Measurements from ENCODE around the gene SIVA1. TPM values are rescaled to one million over a fixed set of nuclear protein-coding genes. Genes with fewer than 3 reads are reported as not detected.

SIVA1 gene
- total and polyA plus RNA-seq, 4 donors: 67.4 to 115 (median 99.6) TPM

GRCh38 chr14:104715871-104716270 is 37.1 kb upstream of the SIVA1 start:
- no peak for DNase-seq (ENCODE audit: low spot score)
- Histone ChIP-seq H3K27me3 (ENCODE audit: control insufficient read depth in 4 of 4, insufficient read depth in 4 of 4, low read length in 3 of 4) (no peaks in the 10 kb centered on the region), H3K9ac (ENCODE audit: low read depth in 1 of 2, low read length in 2 of 2) (no peak overlapping the region)

DNA sequence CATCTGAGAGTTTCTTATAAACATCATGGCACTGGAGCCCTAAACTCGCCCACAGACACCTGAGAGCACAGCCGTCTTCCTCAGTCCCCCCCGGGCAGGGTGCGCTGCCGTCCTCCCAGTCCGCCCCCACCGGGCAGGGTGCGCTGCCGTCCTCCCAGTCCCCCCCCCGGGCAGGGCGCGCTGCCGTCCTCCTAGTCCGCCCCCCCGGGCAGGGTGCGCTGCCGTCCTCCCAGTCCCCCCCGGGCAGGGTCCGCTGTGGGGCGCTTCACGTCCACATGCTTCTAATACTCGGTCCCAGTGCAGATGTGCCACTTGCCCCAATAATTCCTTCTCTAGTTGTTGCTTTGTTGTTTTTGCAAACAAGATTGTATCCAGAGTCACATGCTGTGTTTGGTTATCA is 35.8 kb upstream of the SIVA1 start:
- no peak overlapping the region for H3K4me3 ChIP-seq (ENCODE audit: low read depth in 1 of 3, low read length in 3 of 3)
- H3K36me3 ChIP-seq (ENCODE audit: control insufficient read depth in 4 of 4, insufficient read depth in 3 of 4, low read depth in 1 of 4, low read length in 3 of 4): peaks cover 9 to 44% (median 23%) of the 10 kb centered on the region in 4 donors
- TF ChIP-seq YY1 (IDR thresholded peaks at IDR 0.05) (no peak), EGR1 (IDR thresholded peaks at IDR 0.05; ENCODE audit: low read depth in 2 of 2) (no peak), RAD21 (IDR thresholded peaks at IDR 0.05) (no peak), GABPA (IDR thresholded peaks at IDR 0.05 in 1 of 2, conservative IDR thresholded peaks at IDR 0.05 in 1 of 2) (no peak), HNF4G (IDR thresholded peaks at IDR 0.05) (no peak), ZBTB33 (IDR thresholded peaks at IDR 0.05) (no peak), NR2F2 (IDR thresholded peaks at IDR 0.05) (no peak), JUND (IDR thresholded peaks at IDR 0.05) (no peak), FOXA1 (IDR thresholded peaks at IDR 0.05) (no peak), SP1 (IDR thresholded peaks at IDR 0.05) (no peak)
- TF ChIP-seq, protein P1, sequence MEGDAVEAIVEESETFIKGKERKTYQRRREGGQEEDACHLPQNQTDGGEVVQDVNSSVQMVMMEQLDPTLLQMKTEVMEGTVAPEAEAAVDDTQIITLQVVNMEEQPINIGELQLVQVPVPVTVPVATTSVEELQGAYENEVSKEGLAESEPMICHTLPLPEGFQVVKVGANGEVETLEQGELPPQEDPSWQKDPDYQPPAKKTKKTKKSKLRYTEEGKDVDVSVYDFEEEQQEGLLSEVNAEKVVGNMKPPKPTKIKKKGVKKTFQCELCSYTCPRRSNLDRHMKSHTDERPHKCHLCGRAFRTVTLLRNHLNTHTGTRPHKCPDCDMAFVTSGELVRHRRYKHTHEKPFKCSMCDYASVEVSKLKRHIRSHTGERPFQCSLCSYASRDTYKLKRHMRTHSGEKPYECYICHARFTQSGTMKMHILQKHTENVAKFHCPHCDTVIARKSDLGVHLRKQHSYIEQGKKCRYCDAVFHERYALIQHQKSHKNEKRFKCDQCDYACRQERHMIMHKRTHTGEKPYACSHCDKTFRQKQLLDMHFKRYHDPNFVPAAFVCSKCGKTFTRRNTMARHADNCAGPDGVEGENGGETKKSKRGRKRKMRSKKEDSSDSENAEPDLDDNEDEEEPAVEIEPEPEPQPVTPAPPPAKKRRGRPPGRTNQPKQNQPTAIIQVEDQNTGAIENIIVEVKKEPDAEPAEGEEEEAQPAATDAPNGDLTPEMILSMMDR (IDR thresholded peaks at IDR 0.05; ENCODE audit: low read depth, low read length, missing input control): no peak

More at GRCh38 chr14:104715871-104716270, 37.1 kb upstream of the SIVA1 start:
- H3K4me1 ChIP-seq (ENCODE audit: control insufficient read depth in 4 of 4, insufficient read depth in 4 of 4, low read length in 3 of 4): no peaks in the 10 kb centered on the region
- no peak overlapping the region for H3K27ac ChIP-seq (ENCODE audit: low read depth in 1 of 2, low read length in 2 of 2)
- no peaks in the 10 kb centered on the region for H3K9me3 ChIP-seq (ENCODE audit: control insufficient read depth in 4 of 4, low read length in 3 of 4)
- TF ChIP-seq EGR1 (IDR thresholded peaks at IDR 0.05; ENCODE audit: low read depth in 2 of 2) (no peak), NR2F2 (IDR thresholded peaks at IDR 0.05) (no peak), HNF4G (IDR thresholded peaks at IDR 0.05) (no peak), REST (IDR thresholded peaks at IDR 0.05) (no peak), YY1 (IDR thresholded peaks at IDR 0.05) (no peak), ZBTB33 (IDR thresholded peaks at IDR 0.05) (no peak), GABPA (IDR thresholded peaks at IDR 0.05 in 1 of 2, conservative IDR thresholded peaks at IDR 0.05 in 1 of 2) (no peak), RAD21 (IDR thresholded peaks at IDR 0.05) (no peak), FOXA2 (IDR thresholded peaks at IDR 0.05) (no peak), TAF1 (conservative IDR thresholded peaks at IDR 0.05) (no peak), RXRA (IDR thresholded peaks at IDR 0.05) (no peak), HNF4A (conservative IDR thresholded peaks at IDR 0.05) (no peak)
- TF ChIP-seq, protein P2, sequence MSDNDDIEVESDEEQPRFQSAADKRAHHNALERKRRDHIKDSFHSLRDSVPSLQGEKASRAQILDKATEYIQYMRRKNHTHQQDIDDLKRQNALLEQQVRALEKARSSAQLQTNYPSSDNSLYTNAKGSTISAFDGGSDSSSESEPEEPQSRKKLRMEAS (IDR thresholded peaks at IDR 0.05): no peak
- TF ChIP-seq, protein P3, sequence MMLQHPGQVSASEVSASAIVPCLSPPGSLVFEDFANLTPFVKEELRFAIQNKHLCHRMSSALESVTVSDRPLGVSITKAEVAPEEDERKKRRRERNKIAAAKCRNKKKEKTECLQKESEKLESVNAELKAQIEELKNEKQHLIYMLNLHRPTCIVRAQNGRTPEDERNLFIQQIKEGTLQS (IDR thresholded peaks at IDR 0.05): no peak
- H3K4me3 ChIP-seq (ENCODE audit: low read depth in 1 of 3, low read length in 3 of 3): no peak overlapping the region
- peaks cover 15 to 55% (median 29%) of the 10 kb centered on the region in 4 donors for H3K36me3 ChIP-seq (ENCODE audit: control insufficient read depth in 4 of 4, insufficient read depth in 3 of 4, low read depth in 1 of 4, low read length in 3 of 4)
- WGBS: 90% methylated on average over 12 of the region's 12 CpGs

More for the DNA sequence above, 35.8 kb upstream of the SIVA1 start:
- 93% methylated on average over 22 of the region's 22 CpGs for WGBS
- no peak overlapping the region for H3K9ac ChIP-seq (ENCODE audit: low read depth in 1 of 2, low read length in 2 of 2)
- H3K9me3 ChIP-seq (ENCODE audit: control insufficient read depth in 4 of 4, low read length in 3 of 4): no peaks in the 10 kb centered on the region
- no peak for DNase-seq (ENCODE audit: low spot score)
- no peaks in the 10 kb centered on the region for H3K27me3 ChIP-seq (ENCODE audit: control insufficient read depth in 4 of 4, insufficient read depth in 4 of 4, low read length in 3 of 4)
- H3K27ac ChIP-seq (ENCODE audit: low read depth in 1 of 2, low read length in 2 of 2): no peak overlapping the region
- peaks cover 0 to 7% (median 0%) of the 10 kb centered on the region in 4 donors for H3K4me1 ChIP-seq (ENCODE audit: control insufficient read depth in 4 of 4, insufficient read depth in 4 of 4, low read length in 3 of 4)
